ENCODE data around the gene KCNC2.

Gene KCNC2

DNA sequence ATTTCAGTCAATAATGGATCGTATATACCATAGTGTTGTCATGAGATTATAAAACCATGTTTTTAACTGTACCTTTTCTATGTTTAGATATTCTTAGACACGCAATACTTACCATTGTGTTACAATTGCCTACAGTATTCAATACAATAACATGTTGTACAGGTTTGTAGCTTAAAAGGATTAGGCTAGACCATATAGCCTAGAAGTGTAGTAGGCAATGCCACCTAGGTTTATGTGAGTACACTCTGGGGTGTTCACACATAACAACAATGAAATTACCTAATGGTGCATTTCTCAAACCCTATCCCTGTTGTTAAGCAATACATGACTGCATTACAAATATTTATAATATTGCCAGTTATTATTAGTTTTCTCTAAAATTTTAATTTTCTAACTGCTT is 144.2 kb downstream of the KCNC2 start:
- in situ Hi-C loops (cut with MboI; ENCODE audit: low sequenced_read_pairs), result no loop called here

DNA sequence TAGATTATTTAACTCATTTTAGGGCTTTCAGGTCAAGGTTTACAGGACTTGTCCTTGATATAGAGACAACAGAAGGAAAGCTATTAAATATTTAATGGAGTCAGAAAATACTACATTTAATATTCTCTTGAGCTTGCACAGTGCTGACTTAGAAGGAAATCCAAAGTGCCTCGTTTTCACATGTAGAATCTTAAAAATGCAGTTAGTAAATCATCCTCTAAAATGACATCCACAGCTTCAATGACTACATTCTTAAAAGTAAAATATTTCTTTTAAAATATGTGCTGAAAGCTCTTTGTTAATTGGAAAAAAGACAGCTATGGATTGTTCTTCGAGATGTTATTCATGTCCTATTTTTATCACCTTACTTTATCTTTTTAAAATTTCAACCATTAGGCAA is 146.9 kb downstream of the KCNC2 start:
- in situ Hi-C loops (cut with MboI; ENCODE audit: low sequenced_read_pairs), result no loop called here

DNA sequence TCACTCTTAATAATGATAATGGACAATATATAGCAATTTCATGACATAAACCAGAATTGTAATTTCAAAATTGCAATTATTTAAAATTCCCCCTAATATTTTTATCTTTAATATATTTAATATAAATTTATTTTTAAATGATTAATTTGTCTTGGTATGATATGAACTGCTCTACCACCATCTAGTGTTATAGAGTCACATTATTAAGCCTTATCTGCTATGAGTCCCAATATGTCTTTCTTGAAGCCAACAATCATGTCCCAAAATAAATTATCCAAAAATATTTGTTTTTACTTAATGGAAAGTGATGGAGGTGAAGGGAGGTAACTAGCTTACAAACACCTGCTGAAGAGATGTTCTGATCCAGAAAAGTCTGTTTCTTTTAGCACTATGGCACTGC is 151.4 kb downstream of the KCNC2 start:
- in situ Hi-C loops (cut with MboI; ENCODE audit: low sequenced_read_pairs), result no loop called here

DNA sequence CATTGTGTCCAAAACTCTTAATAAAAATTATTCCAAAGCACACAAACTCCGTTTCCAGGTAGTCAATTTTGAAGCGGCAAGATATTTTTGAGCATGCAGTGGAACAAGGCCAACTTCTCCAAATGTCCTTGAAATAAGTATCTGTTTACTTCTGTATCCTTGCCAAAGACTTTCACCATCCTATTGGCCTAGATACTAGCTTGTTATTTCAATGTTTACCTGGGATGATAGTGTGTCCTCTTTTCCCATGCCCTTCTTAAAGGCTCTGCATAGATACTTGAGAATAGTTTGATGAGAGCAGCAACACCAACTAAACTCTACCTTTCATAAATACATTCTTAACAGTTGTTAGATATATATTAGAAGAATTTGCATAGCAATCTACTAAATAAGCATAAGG is 160.9 kb downstream of the KCNC2 start:
- in situ Hi-C loops (cut with MboI; ENCODE audit: low sequenced_read_pairs), result no loop called here

DNA sequence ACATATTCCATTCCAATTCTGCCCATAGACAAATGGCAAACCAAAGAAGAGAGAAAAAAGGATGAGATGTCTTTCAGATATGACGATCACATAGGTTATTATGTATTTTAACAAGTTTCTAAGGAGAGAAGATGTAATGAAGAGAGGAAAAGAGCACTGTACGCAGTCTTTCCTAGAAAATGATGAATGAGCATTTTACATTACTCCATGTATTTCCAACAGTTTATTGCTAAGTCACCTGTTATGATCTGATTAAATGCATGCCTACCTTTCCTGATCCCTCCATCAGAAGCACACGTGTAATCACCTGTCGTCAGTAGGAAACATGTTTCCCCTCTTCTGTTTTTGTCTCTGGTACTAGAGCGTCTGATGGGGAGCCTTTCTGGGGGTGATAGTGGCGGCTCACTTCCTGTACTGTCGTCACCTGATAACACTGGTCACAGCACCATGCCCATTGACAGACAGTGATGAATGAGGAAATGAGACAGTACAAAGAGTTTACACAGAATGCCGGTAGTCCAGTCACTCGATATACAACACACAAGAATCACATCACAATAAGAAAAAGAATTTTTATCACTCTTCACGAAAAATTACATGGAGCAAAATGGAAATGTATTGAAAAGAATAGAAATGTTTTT is 161.6 kb downstream of the KCNC2 start:
- in situ Hi-C loops (cut with MboI; ENCODE audit: low sequenced_read_pairs), result no loop called here

DNA sequence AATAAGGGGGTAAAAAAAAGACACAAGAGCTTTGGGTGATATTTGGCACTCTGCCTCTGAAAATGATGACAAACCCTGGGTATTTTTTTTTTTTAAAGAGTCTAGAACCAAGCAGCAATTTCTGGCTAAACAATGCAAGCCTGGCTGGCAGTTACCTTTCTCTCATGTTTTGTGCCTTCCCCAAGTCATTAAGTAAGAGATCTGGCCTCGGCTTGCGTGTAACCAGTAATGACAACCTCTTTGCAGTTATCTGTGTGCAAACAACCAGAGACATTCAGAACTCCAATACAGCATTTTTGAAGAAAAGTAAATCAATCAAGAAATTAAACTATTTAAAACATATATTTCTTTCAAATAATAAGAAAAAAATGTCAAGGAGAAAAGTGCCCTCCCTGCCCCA is 167.5 kb downstream of the KCNC2 start:
- in situ Hi-C loops (cut with MboI; ENCODE audit: low sequenced_read_pairs), result no loop called here

DNA sequence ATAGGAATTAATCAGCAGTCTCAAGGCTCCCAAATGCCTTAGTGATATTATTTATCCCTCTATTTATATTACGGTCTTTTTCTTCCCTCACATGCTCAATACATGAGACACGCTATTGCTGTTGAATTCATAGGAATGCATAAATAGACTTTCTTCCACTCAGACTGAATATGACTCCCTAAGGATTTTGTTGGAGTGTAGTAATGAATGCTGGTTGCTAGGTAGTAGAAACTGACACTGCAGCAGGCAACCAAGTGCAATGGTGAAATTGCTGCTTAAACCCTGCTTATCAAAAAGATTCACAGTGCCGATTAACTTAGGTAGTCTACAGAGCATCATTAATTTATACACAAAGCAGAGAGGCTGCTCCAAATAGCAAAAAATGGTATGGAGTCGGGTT is 168.2 kb downstream of the KCNC2 start:
- in situ Hi-C loops (cut with MboI; ENCODE audit: low sequenced_read_pairs), result no loop called here

DNA sequence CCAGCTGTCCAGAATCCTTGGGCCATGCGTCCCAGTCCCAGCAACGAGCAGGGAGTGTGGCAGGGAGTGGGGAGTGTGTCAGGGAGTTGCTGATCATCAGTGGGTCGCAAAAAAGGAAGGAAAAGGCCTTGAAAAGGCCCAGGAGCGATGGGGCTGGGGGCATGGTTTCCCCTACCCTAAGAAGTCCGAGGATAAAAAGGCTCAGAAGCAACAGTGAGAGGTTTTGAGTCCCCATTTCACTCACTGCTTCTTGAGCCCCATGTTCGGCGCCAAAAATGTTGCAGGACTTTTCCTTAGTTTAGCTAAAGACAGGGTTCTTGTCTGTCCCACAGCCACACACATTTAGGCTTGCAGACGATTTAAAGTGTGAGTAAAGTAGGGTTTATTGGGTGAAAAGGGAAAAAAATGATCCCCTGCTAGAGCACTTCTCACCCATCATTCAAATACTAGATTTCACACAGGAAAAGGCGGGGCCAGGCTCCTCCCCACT is 189.5 kb downstream of the KCNC2 start:
- in situ Hi-C loops (cut with MboI; ENCODE audit: low sequenced_read_pairs), result no loop called here

DNA sequence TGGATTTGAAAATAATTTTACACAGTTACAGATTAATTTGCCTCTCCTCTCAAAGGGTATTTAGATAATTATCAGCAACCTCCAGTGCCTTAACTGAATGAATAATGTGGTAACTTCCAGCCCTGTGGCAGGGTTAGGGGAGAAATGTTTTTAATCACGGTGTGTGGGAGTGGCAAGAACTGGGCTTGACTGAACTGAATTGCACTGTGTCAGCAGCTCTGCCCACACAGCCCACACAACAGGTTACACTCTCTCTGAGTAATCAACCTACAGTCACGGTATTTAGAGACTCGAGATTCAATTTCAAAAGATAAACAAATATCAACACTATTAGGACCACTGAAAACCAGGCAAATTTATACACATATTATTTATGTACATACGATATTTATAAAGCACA is 198.5 kb downstream of the KCNC2 start:
- in situ Hi-C loops (cut with MboI; ENCODE audit: low sequenced_read_pairs), result no loop called here

DNA sequence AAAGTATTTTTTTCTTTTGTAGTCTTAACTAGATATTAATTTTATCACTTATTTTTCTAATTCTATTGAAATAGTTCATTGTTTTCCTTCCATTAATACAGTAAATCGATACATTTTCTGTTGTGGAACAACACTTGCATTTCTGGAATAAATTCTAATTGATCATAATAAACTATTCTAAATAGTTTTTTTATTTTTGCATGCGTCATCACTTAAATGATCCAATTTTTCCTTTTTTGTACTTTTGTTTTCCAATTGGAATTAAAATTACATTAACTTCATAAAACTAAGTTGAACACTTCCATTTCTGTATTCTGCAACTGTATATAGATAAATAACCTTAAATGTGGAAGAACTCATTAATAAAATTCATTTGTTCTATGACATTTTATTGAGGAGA is 202.5 kb downstream of the KCNC2 start:
- in situ Hi-C loops (cut with MboI; ENCODE audit: low sequenced_read_pairs), result no loop called here

DNA sequence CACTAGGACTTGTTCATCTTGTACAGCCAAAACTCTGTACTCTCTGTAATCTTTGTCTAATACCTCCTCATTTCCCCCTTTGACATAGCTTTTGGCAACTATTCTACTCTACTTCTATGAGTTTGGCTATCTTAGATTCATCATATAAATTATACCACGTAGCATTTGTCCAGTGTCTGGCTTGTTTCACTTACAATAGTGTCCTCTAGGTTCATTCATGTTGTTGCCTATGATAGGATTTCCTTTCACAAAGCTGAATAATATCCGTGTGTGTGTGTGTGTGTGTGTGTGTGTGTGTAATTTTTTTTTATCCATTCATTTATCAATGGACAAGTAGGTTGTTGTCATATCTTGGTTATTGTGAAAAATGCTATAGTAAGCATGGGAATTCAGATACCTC is 209.5 kb downstream of the KCNC2 start:
- in situ Hi-C loops (cut with MboI; ENCODE audit: low sequenced_read_pairs), result no loop called here

DNA sequence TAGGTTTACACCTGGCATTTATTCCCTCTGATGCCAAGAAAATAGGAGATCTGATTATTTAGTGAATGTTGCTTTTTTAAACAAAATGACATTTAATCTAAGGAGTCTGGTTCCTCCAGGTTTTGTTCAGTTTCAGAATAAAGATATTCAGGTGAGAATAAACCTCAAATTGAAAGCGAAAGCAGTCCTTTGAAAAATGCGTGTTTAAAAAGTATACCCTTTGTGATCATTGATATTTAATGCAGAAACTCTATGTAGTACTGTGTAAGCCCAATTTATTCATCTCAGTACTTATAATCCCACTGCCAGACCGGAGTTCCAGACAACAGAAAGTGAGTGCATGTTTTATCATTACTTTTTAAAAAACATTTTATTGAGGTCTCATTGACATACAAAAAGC is 210.2 kb downstream of the KCNC2 start:
- in situ Hi-C loops (cut with MboI; ENCODE audit: low sequenced_read_pairs), result no loop called here
